Peyer's patch (tissue), 4 donors: ENCODE results near the gene FGF4. TPM values are rescaled to one million over a fixed set of nuclear protein-coding genes. Genes with fewer than 3 reads are reported as not detected.

Experiments used
- DNase-seq, 3 donors: peaks; one replicate each; pipeline ENCODE4 v3.0.0-alpha.2; 2017 to 2019
- H3K27ac ChIP-seq, 4 donors: fragments of 200-600 bp; sonication (generic); one replicate each; pipeline ENCODE4 v1.5.1; 2016 to 2019
- H3K27me3 ChIP-seq, 2 donors: fragments of 200-600 bp; sonication (generic); one replicate each; pipeline ENCODE4 v1.5.1; 2019
- H3K36me3 ChIP-seq, 3 donors: fragments of 200-600 bp; sonication (generic); one replicate each; pipeline ENCODE4 v1.5.1; 2016 to 2019
- H3K4me1 ChIP-seq, 4 donors: fragments of 200-600 bp; sonication (generic); one replicate each; pipeline ENCODE4 v1.5.1; 2016 to 2019
- H3K4me3 ChIP-seq, 4 donors: fragments of 200-600 bp; sonication (generic); 1 replicate in 3 of 4; 2 replicates in 1 of 4; pipeline ENCODE4 v1.5.1; 2016 to 2019; ENCODE audit warnings: mild to moderate bottlenecking in 1 of 4
- H3K9me3 ChIP-seq, 4 donors: fragments of 200-600 bp; sonication (generic); one replicate each; pipeline ENCODE4 v1.5.1; 2016 to 2019; ENCODE audit warnings: mild to moderate bottlenecking in 1 of 4
- CTCF ChIP-seq, 6 experiments: fragments of 450-650 bp in 4 of 6; fragments of 200-600 bp in 2 of 6; sonication (generic) in 1 of 6; IDR thresholded peaks; one replicate each; pipeline ENCODE4 v1.5.1; 2017 to 2019; ENCODE audit warnings: antibody characterized with exemption in 6 of 6, mild to moderate bottlenecking in 3 of 6, moderate library complexity in 1 of 6
- POLR2A ChIP-seq, 2 donors: fragments of 450-650 bp; IDR thresholded peaks; one replicate each; pipeline ENCODE4 v1.5.1; 2017; ENCODE audit warnings: antibody characterized with exemption in 2 of 2, mild to moderate bottlenecking in 2 of 2, moderate library complexity in 2 of 2
- total RNA-seq, 4 donors: library from RNA; depleted of rRNA; stranded (reverse); fragments of >200 nt; gene quantifications; one replicate each; pipeline ENCODE4 v1.1.0, GENCODE V29; 2016

FGF4 gene
- total RNA-seq, 4 donors from 2014 or later = not detected

DNA sequence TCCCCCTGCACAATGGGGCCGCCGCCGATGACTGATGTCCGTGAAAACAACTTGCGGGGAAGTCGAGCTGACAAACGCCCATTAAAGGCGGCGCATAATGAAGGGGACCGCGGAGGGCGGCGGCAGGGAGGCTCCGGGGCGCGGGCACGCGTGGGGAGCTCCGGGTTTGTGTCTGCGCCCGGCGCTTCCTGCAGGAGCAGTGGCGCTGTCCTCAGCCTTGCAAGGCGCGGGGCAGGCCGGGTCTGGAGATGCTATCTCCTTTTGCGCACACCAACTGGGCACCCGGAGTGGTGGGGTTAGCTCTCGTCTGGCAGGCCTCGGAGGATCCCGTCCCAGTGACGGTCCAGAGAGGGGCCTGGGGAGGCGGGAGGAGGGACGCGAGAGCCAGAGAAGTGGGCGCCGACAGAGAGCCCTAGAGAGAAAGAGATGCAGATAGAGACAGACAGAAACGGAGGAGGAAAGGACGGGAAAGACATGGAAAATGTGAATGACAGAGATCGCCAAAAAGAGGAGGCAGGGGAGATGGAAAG is 44.5 kb upstream of the FGF4 start:
- H3K36me3 ChIP-seq = no peaks in the 10 kb centered on the region
- H3K4me3 ChIP-seq = no peak overlapping the region
- H3K9me3 ChIP-seq = no peaks in the 10 kb centered on the region
- no peak for DNase-seq
- peaks cover 0 to 18% (median 0%) of the 10 kb centered on the region in 4 donors for H3K4me1 ChIP-seq
- no peak overlapping the region for H3K27ac ChIP-seq
- peaks cover 0 to 37% of the 10 kb centered on the region in 2 donors for H3K27me3 ChIP-seq
- no peak for TF ChIP-seq POLR2A (IDR thresholded peaks at IDR 0.05)
- TF ChIP-seq CTCF (IDR thresholded peaks at IDR 0.05) = no peak

DNA sequence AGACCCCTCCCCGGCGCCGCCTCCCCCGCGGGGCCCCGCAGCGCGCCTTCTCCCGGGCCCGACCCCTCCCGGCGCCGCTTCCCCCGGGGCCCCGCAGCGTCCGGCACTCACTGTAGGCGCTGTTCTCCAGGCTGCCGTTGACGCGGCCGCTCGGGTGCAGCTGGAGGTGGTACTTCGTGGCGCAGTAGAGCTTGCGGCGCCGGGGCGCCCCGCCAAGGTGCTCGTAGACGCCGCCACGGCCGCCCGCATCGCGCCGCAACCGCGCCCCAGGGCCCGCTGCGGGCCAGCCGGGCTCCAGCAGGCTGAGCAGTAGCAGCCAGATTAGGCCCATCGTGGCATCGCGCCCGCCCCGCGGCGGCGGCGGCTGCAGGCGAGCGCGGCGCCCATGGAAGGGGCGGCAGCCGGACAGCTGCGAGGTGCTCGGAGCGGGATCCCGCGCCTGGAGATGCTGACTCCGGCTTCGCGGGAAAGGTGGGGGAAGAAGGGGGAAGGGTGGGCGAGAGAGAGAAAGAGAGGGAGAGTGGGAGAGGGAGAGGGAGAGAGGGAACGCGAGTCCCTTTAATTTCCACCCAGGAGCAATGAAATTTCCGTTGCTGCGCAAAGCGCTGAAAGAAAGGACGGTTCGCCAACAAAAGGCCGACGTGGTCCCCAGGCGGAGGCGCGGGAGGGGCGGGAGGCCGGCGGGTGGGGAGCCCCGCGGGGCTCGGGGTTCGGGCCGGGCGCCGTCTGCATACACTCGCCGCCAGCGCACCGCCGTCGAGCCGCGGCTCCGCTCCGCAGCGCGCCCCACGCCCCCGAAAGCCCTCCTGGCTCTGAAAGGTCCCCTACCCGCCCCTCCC is 43.7 kb upstream of the FGF4 start, which contains the start of gene FGF3:
Gene FGF3, minus strand, starts transcription at position 814 of the 839 bp plus-strand sequence. Its CDS starts 483 bp downstream, at position 331.
- TF ChIP-seq CTCF (IDR thresholded peaks at IDR 0.05) (no peak), POLR2A (IDR thresholded peaks at IDR 0.05) (no peak)
- Histone ChIP-seq H3K9me3 (no peaks in the 10 kb centered on the region), H3K27ac (no peak within 1 kb of the TSS), H3K27me3 (peaks cover 0 to 37% of the 10 kb centered on the region in 2 donors), H3K4me1 (peaks cover 0 to 18% (median 0%) of the 10 kb centered on the region in 4 donors), H3K4me3 (no peak within 1 kb of the TSS), H3K36me3 (no peaks in the 10 kb centered on the region)
- no peak for DNase-seq

DNA sequence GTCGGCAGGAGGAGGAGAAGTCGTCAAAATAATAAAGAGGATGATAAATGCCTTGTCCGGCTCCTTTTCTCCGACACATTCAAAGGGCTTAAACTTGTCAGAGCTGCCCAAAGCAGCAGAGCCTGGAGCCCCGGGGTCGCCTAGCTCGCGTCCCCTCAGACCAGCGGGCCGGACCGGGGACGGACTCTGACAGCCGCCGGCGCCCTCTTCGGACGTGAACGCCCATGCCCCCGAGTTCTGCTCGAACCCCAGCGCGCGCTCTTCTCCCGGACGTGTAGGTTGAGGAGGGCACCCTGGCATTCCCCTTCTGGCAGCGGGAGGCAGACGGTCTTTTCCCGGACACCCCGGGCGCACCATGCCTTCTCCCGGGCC is 43.1 kb upstream of the FGF4 start:
- Histone ChIP-seq H3K4me3 (no peak overlapping the region), H3K27me3 (peaks cover 0 to 37% of the 10 kb centered on the region in 2 donors), H3K36me3 (no peaks in the 10 kb centered on the region), H3K9me3 (no peaks in the 10 kb centered on the region), H3K4me1 (peaks cover 0 to 18% (median 0%) of the 10 kb centered on the region in 4 donors), H3K27ac (no peak overlapping the region)
- TF ChIP-seq CTCF (IDR thresholded peaks at IDR 0.05) = no peak
- no peak for TF ChIP-seq POLR2A (IDR thresholded peaks at IDR 0.05)
- DNase-seq = no peak

- H3K4me3 ChIP-seq = peak overlapping the region in 2 of 4 donors; percentile 7 to 24
- H3K27me3 ChIP-seq = peaks cover 0 to 37% of the 10 kb centered on the region in 2 donors
- no peak overlapping the region for H3K27ac ChIP-seq
Measured at GRCh38 chr11:69817265-69818230, 42.4 kb upstream of the FGF4 start.

More at GRCh38 chr11:69817265-69818230, 42.4 kb upstream of the FGF4 start:
- H3K4me1 ChIP-seq = peaks cover 0 to 18% (median 0%) of the 10 kb centered on the region in 4 donors
- no peak for DNase-seq
- no peaks in the 10 kb centered on the region for H3K36me3 ChIP-seq
- no peaks in the 10 kb centered on the region for H3K9me3 ChIP-seq
- TF ChIP-seq POLR2A (IDR thresholded peaks at IDR 0.05) (no peak), CTCF (IDR thresholded peaks at IDR 0.05) (no peak)
